Body of pancreas (tissue), 4 donors: Measurements from ENCODE around the gene GLRB.

Experiments
- CTCF ChIP-seq, 7 experiments: fragments of 450-650 bp in 4 of 7; fragments of 200-600 bp in 3 of 7; sonication (generic) in 3 of 7; IDR thresholded peaks; one replicate each; pipeline ENCODE4 v1.5.1; 2016 to 2019; ENCODE audit warnings: antibody characterized with exemption in 7 of 7
- POLR2A ChIP-seq, 3 donors: fragments of 450-650 bp; IDR thresholded peaks; one replicate each; pipeline ENCODE4 v1.6.1; 2016; ENCODE audit warnings: antibody characterized with exemption in 3 of 3, mild to moderate bottlenecking in 2 of 3

GRCh38 chr4:157185363-157185762, 109.4 kb downstream of the GLRB start:
- TF ChIP-seq POLR2A (IDR thresholded peaks at IDR 0.05) (no peak), CTCF (IDR thresholded peaks at IDR 0.05) (no peak)
